ENCODE data around the gene ZDHHC11B. TPM values are rescaled to one million over a fixed set of nuclear protein-coding genes. Genes with fewer than 3 reads are reported as not detected.

ZDHHC11B gene
- total and polyA plus RNA-seq, 2 donors from 2014 or later = 4.4 to 5.4 TPM

- FAIRE-seq = no peak
- TF ChIP-seq CTCF (IDR thresholded peaks at IDR 0.05; ENCODE audit: borderline replicate concordance, extremely low read depth, insufficient read depth) = no peak
Measured at GRCh38 chr5:676699-677076, 107.8 kb downstream of the ZDHHC11B start.

GRCh38 chr5:675871-676698, 108.4 kb downstream of the ZDHHC11B start:
- no peak for FAIRE-seq
- Histone ChIP-seq H3K9me3 (ENCODE audit: control insufficient read depth in 2 of 3, insufficient read depth in 1 of 3, low read length in 3 of 3) (no peaks in the 10 kb centered on the region), H3K27me3 (ENCODE audit: control insufficient read depth, insufficient read depth, low read length) (no peaks in the 10 kb centered on the region), H3K4me3 (ENCODE audit: low read length in 3 of 3) (no peak overlapping the region), H3K9ac (ENCODE audit: low read length in 3 of 3) (no peak overlapping the region), H3K27ac (ENCODE audit: low read depth in 2 of 2, low read length in 2 of 2) (no peak overlapping the region), H3K36me3 (ENCODE audit: control insufficient read depth in 2 of 3, insufficient read depth in 3 of 3, low read length in 3 of 3) (no peaks in the 10 kb centered on the region), H3K4me1 (ENCODE audit: control insufficient read depth in 2 of 3, insufficient read depth in 2 of 3, low read depth in 1 of 3, low read length in 3 of 3) (peaks cover 0 to 18% (median 4%) of the 10 kb centered on the region in 3 donors)
- intact Hi-C loops (cut with DNase I) = no loop called here
- no peak for TF ChIP-seq CTCF (IDR thresholded peaks at IDR 0.05; ENCODE audit: borderline replicate concordance, extremely low read depth, insufficient read depth)
- DNase-seq = peak in 2 of 5 donors; percentile 43 to 67

More at GRCh38 chr5:676699-677076, 107.8 kb downstream of the ZDHHC11B start:
- Histone ChIP-seq H3K27ac (ENCODE audit: low read depth in 2 of 2, low read length in 2 of 2) (no peak overlapping the region), H3K4me1 (ENCODE audit: control insufficient read depth in 2 of 3, insufficient read depth in 2 of 3, low read depth in 1 of 3, low read length in 3 of 3) (peaks cover 0 to 17% (median 3%) of the 10 kb centered on the region in 3 donors), H3K36me3 (ENCODE audit: control insufficient read depth in 2 of 3, insufficient read depth in 3 of 3, low read length in 3 of 3) (no peaks in the 10 kb centered on the region), H3K9ac (ENCODE audit: low read length in 3 of 3) (no peak overlapping the region), H3K27me3 (ENCODE audit: control insufficient read depth, insufficient read depth, low read length) (no peaks in the 10 kb centered on the region), H3K9me3 (ENCODE audit: control insufficient read depth in 2 of 3, insufficient read depth in 1 of 3, low read length in 3 of 3) (no peaks in the 10 kb centered on the region), H3K4me3 (ENCODE audit: low read length in 3 of 3) (no peak overlapping the region)
- intact Hi-C loops (cut with DNase I) = no loop called here
- DNase-seq = no peak

GRCh38 chr5:675111-675870, 109.2 kb downstream of the ZDHHC11B start:
- H3K4me3 ChIP-seq (ENCODE audit: low read length in 3 of 3) = no peak overlapping the region
- no peaks in the 10 kb centered on the region for H3K36me3 ChIP-seq (ENCODE audit: control insufficient read depth in 2 of 3, insufficient read depth in 3 of 3, low read length in 3 of 3)
- H3K27me3 ChIP-seq (ENCODE audit: control insufficient read depth, insufficient read depth, low read length) = no peaks in the 10 kb centered on the region
- DNase-seq = peak in 2 of 5 donors; percentile 51 to 55
- FAIRE-seq = no peak
- peaks cover 0 to 18% (median 4%) of the 10 kb centered on the region in 3 donors for H3K4me1 ChIP-seq (ENCODE audit: control insufficient read depth in 2 of 3, insufficient read depth in 2 of 3, low read depth in 1 of 3, low read length in 3 of 3)
- no peaks in the 10 kb centered on the region for H3K9me3 ChIP-seq (ENCODE audit: control insufficient read depth in 2 of 3, insufficient read depth in 1 of 3, low read length in 3 of 3)
- H3K9ac ChIP-seq (ENCODE audit: low read length in 3 of 3) = no peak overlapping the region
- H3K27ac ChIP-seq (ENCODE audit: low read depth in 2 of 2, low read length in 2 of 2) = no peak overlapping the region
- no peak for TF ChIP-seq CTCF (IDR thresholded peaks at IDR 0.05; ENCODE audit: borderline replicate concordance, extremely low read depth, insufficient read depth)
- intact Hi-C loops (cut with DNase I) = no loop called here
